Measurements from ENCODE around the gene DENND1A.

The DENND1A gene

GRCh38 chr9:123432331-123433236, 497.3 kb downstream of the DENND1A start:
- no peak for TF ChIP-seq CTCF (IDR thresholded peaks at IDR 0.05)

GRCh38 chr9:123431581-123431980, 498.3 kb downstream of the DENND1A start:
- no peak for TF ChIP-seq CTCF (IDR thresholded peaks at IDR 0.05)

- no peak for TF ChIP-seq CTCF (IDR thresholded peaks at IDR 0.05)
Measured at GRCh38 chr9:123426406-123426805, 503.5 kb downstream of the DENND1A start.

- TF ChIP-seq CTCF (IDR thresholded peaks at IDR 0.05): no peak
Measured at GRCh38 chr9:123425836-123426365, 504.0 kb downstream of the DENND1A start.

- TF ChIP-seq CTCF (IDR thresholded peaks at IDR 0.05): no peak
Measured at GRCh38 chr9:123425261-123425821, 504.6 kb downstream of the DENND1A start.

GRCh38 chr9:123424552-123425225, 505.2 kb downstream of the DENND1A start:
- no peak for TF ChIP-seq CTCF (IDR thresholded peaks at IDR 0.05)

- no peak for TF ChIP-seq CTCF (IDR thresholded peaks at IDR 0.05)
Measured at GRCh38 chr9:123424131-123424530, 505.8 kb downstream of the DENND1A start.

Data from LNCAP (cell line).